ENCODE measurements around the gene SLMAP. TPM values are rescaled to one million over a fixed set of nuclear protein-coding genes. Genes with fewer than 3 reads are reported as not detected.

Gene SLMAP
- polyA plus RNA-seq, 2 of the 4 experiments (the other 2 are of a cell fraction): 15.2 to 33.1 TPM

- no peak overlapping the region for H3K27ac ChIP-seq
- DNase-seq (ENCODE audit: low read depth in 1 of 2, low spot score in 1 of 2) (no peak), FAIRE-seq (no peak), ATAC-seq (no peak)
- no peak overlapping the region for H3K4me3 ChIP-seq
- no peaks in the 10 kb centered on the region for H3K9me3 ChIP-seq
- TF ChIP-seq JUN (IDR thresholded peaks at IDR 0.05) (no peak), HES2 (IDR thresholded peaks at IDR 0.05) (no peak), HDAC2 (IDR thresholded peaks at IDR 0.05) (no peak), KDM1A (IDR thresholded peaks at IDR 0.05; ENCODE audit: low read depth) (no peak), CTCF (IDR thresholded peaks at IDR 0.05) (no peak), RFX5 (IDR thresholded peaks at IDR 0.05) (no peak)
- CTCF ChIA-PET: interaction anchor here (1.5 kb wide), 1 partner anchor 15 kb away, joined by 4 read pairs; no protein-coding TSS in a partner anchor
- H3K4me1 ChIP-seq: no peaks in the 10 kb centered on the region
- 95% methylated on average over 4 of the region's 4 CpGs for WGBS (ENCODE audit: missing lambda C conversion rate)
- no peak overlapping the region for H3K4me2 ChIP-seq
- POLR2A ChIA-PET: no interaction called here
Observed at GRCh38 chr3:57772251-57772650, 16.1 kb downstream of the SLMAP start.

GRCh38 chr3:57777774-57778173 is 21.7 kb downstream of the SLMAP start:
- DNase-seq (ENCODE audit: low read depth in 1 of 2, low spot score in 1 of 2) (no peak), ATAC-seq (no peak), FAIRE-seq (no peak)
- no peak for TF ChIP-seq POLR2A (IDR thresholded peaks at IDR 0.05; ENCODE audit: low read length)
- TF ChIP-seq ZFP36 (IDR thresholded peaks at IDR 0.05; ENCODE audit: borderline replicate concordance, partially characterized antibody): no peak
- TF ChIP-seq HEYL (CRISPR knock-in tag; IDR thresholded peaks at IDR 0.05): no peak
- TF ChIP-seq JUNB (IDR thresholded peaks at IDR 0.05): no peak
- TF ChIP-seq MYC (IDR thresholded peaks at IDR 0.05; ENCODE audit: borderline replicate concordance, low read length): no peak
- TF ChIP-seq HOXB5 (CRISPR knock-in tag; IDR thresholded peaks at IDR 0.05): no peak
- no peak for TF ChIP-seq USF2 (IDR thresholded peaks at IDR 0.05)
- TF ChIP-seq RARB (CRISPR knock-in tag; IDR thresholded peaks at IDR 0.05): no peak
- no peak for TF ChIP-seq SREBF2 (IDR thresholded peaks at IDR 0.05)
- 74% methylated on average over 3 of the region's 3 CpGs for WGBS (ENCODE audit: missing lambda C conversion rate)
- CTCF ChIA-PET: no interaction called here
- POLR2A ChIA-PET: no interaction called here
- no peak overlapping the region for H3K4me2 ChIP-seq
- no peak overlapping the region for H3K27ac ChIP-seq
- no peaks in the 10 kb centered on the region for H3K9me3 ChIP-seq
- H3K4me3 ChIP-seq: no peak overlapping the region
- H3K4me1 ChIP-seq: peaks cover 13% of the 10 kb centered on the region

GRCh38 chr3:57778494-57778893 is 22.4 kb downstream of the SLMAP start:
- ChIA-PET POLR2A (no interaction called here), CTCF (no interaction called here)
- DNase-seq (ENCODE audit: low read depth in 1 of 2, low spot score in 1 of 2) (no peak), ATAC-seq (no peak), FAIRE-seq (no peak)
- Histone ChIP-seq H3K4me1 (peaks cover 20% of the 10 kb centered on the region), H3K4me3 (no peak overlapping the region), H3K4me2 (no peak overlapping the region), H3K27ac (no peak overlapping the region), H3K9me3 (no peaks in the 10 kb centered on the region)
- 78% methylated on average over 1 of the region's 1 CpG for WGBS (ENCODE audit: missing lambda C conversion rate)
- TF ChIP-seq CBX2 (IDR thresholded peaks at IDR 0.05; ENCODE audit: borderline replicate concordance, low read depth): no peak
- TF ChIP-seq HDAC2 (IDR thresholded peaks at IDR 0.05): no peak
- no peak for TF ChIP-seq CEBPB (IDR thresholded peaks at IDR 0.05)
- TF ChIP-seq REST (IDR thresholded peaks at IDR 0.05): no peak
- no peak for TF ChIP-seq JUNB (IDR thresholded peaks at IDR 0.05)
- TF ChIP-seq POLR2AphosphoS2 (conservative IDR thresholded peaks at IDR 0.05; ENCODE audit: low read length): no peak
- TF ChIP-seq CHD4 (IDR thresholded peaks at IDR 0.05; ENCODE audit: borderline replicate concordance): no peak
- TF ChIP-seq ZNF302 (CRISPR knock-in tag; IDR thresholded peaks at IDR 0.05): no peak
- no peak for TF ChIP-seq RARB (CRISPR knock-in tag; IDR thresholded peaks at IDR 0.05)
- TF ChIP-seq TP53 (CRISPR knock-in tag; IDR thresholded peaks at IDR 0.05): no peak
- TF ChIP-seq PBX3 (IDR thresholded peaks at IDR 0.05): no peak
- TF ChIP-seq ZFP36 (IDR thresholded peaks at IDR 0.05; ENCODE audit: borderline replicate concordance, partially characterized antibody): no peak
- TF ChIP-seq CHD2 (IDR thresholded peaks at IDR 0.05; ENCODE audit: low read length, partially characterized antibody): no peak
- TF ChIP-seq USF2 (IDR thresholded peaks at IDR 0.05): no peak
- no peak for TF ChIP-seq FOSB (CRISPR knock-in tag; IDR thresholded peaks at IDR 0.05)
- TF ChIP-seq KDM5A (IDR thresholded peaks at IDR 0.05): no peak
- TF ChIP-seq PHF8 (IDR thresholded peaks at IDR 0.05; ENCODE audit: borderline replicate concordance, low read depth): no peak
- TF ChIP-seq FOSL2 (IDR thresholded peaks at IDR 0.05): no peak
- TF ChIP-seq FOSL2 (CRISPR knock-in tag; IDR thresholded peaks at IDR 0.05): no peak
